Metanephros (tissue), 1 donor: ENCODE measurements around the gene PRPS2. TPM values are rescaled to one million over a fixed set of nuclear protein-coding genes. Genes with fewer than 3 reads are reported as not detected.

Experiments used
- total RNA-seq: library from RNA; depleted of rRNA; stranded (reverse); fragments of >200 nt; gene quantifications from one replicate; pipeline ENCODE4 v1.2.3, GENCODE V29; 2014

The PRPS2 gene
- total RNA-seq = 121 TPM

DNA sequence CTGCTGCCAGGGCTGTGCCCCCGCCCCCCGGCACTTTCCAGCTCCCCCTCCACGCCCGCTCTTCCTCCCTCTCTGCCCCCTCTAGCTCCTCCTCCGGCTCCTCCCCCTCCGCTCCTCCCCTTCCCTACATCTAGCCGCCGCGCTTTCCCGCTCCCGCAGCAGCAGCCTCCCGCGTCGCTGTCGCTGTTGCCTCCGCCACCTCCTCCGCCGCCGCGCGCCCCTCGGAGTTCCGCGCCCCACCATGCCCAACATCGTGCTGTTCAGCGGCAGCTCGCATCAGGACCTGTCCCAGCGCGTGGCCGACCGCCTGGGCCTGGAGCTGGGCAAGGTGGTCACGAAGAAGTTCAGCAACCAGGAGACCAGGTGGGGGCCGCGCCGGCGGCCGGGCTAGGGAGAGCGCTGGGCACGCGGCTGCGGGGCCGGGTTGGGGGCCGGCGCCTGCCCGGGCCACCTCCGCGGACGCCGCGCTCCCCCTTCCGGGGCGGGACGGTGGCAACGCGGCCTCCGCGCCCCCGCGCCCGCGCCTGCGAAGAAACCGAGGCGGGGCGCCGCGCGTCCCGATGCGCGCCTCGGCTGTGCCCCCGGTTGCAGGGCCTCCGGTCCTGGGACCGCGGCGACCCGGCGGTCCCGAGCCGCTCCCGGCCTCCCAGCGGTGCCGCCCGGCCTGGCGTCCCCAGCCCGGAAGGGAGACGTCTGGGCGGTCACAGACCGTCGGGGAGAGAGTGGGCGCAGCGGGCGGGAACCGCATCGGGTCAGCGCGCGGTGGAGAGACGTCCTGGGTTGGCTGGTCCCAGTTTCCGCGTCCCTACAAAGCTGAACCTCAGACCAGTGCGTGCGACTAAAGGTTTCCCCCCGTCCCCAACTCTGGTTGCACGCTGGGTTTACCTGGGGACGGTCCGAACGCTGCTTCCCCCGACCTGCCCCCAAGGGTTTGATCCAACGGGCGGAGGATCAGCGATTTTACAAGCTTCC, at the start of gene PRPS2:
PRPS2 (plus strand) TSS at position 156 of the 972 bp plus-strand sequence; CDS start at position 242, 86 bp downstream.

DNA sequence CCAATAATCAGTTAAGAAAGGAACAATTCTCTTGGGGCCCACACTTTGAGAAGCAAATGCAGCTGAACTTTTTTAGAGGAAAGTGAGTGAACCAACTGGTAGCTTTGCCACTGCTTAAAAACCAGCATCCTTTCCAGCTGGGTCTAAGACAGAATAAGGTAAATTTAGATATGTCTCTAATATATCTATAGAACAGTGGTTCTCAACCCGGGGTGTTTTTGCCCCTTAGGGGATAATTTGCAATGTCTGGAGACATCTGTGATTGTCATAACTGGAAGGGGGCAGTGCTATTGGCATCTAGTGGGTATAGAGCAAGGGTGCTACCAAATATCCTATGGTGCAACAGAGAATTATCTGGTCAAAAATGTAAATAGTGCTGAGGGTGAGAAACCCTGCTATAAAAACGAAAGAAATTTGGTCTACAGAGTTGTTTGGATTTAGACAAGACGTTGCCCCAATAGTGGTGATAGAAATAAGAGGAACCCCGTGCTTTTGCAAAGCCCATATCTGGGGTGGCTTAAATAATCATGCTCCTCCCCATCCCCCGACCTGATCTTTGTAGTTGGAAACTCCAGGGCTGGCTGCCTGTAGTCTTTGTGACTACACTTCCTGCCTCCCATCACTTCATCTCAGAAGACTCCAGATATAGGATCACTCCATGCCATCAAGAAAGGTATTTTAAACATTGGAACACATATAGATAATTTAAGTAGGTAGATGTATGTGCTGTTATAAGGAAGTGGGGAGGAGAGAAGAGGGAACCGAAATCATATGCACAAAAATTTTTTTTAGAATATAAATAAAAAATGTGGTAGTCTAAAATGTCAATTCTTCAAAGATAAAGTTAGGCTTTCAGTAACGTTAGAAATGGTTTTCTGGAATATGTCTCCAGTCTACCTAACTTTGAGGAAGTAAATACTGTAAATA, 75.5 kb downstream of the PRPS2 start, which contains the start of gene TLR7:
TLR7 (plus strand) TSS at position 622 of the 927 bp plus-strand sequence. CDS start 507 bp downstream, outside the sequence.

Other genes starting within 250 kb of the PRPS2 start
- gene TLR7, start 75.7 kb downstream of the PRPS2 start, total RNA-seq = 2.5 TPM
- gene TLR8, start 115.2 kb downstream of the PRPS2 start, total RNA-seq = 1.8 TPM
- gene TMSB4X, start 183.7 kb downstream of the PRPS2 start, total RNA-seq = 2,905 TPM